IPS DF 6.9 (cell line): ENCODE measurements around the gene OR52A5.
"Not testable (repeated sequence)": the region's sequence is repeated elsewhere in the genome, so short reads cannot be mapped to it uniquely, and the experiment has no call there.

Experiments used
- DNase-seq: peaks from one replicate; pipeline ENCODE4 v3.0.0-alpha.2; 2013; ENCODE audit warnings: low read depth, low spot score
- H3K27ac ChIP-seq: one replicate; pipeline ENCODE4 v1.5.1; 2013; ENCODE audit warnings: low read length, control low read depth
- H3K27me3 ChIP-seq: 2 replicates; pipeline ENCODE4 v1.6.1; 2013; ENCODE audit warnings: mild to moderate bottlenecking, low read length; ENCODE audit not compliant: control insufficient read depth, insufficient read depth
- H3K36me3 ChIP-seq: 2 replicates; pipeline ENCODE4 v1.6.1; 2013; ENCODE audit warnings: low read length; ENCODE audit not compliant: control insufficient read depth, insufficient read depth
- H3K4me1 ChIP-seq: 2 replicates; pipeline ENCODE4 v1.6.1; 2013; ENCODE audit warnings: low read length; ENCODE audit not compliant: control insufficient read depth, insufficient read depth
- H3K4me3 ChIP-seq: 2 replicates; pipeline ENCODE4 v1.5.1; 2013; ENCODE audit warnings: mild to moderate bottlenecking, low read length
- H3K9me3 ChIP-seq: 2 replicates; pipeline ENCODE4 v1.6.1; 2013; ENCODE audit warnings: low read length, inconsistent platforms; ENCODE audit not compliant: control insufficient read depth, insufficient read depth
- WGBS: extraction: QIAGEN DNeasy Blood & Tissue Kit; methylation state at CpG from one replicate; pipeline ENCODE4 v1.1.7; 2013; ENCODE audit warnings: mixed read lengths, missing lambda C conversion rate; ENCODE audit not compliant: insufficient read length, insufficient coverage; 5-methylcytosine and 5-hydroxymethylcytosine counted together

OR52A5 gene

DNA sequence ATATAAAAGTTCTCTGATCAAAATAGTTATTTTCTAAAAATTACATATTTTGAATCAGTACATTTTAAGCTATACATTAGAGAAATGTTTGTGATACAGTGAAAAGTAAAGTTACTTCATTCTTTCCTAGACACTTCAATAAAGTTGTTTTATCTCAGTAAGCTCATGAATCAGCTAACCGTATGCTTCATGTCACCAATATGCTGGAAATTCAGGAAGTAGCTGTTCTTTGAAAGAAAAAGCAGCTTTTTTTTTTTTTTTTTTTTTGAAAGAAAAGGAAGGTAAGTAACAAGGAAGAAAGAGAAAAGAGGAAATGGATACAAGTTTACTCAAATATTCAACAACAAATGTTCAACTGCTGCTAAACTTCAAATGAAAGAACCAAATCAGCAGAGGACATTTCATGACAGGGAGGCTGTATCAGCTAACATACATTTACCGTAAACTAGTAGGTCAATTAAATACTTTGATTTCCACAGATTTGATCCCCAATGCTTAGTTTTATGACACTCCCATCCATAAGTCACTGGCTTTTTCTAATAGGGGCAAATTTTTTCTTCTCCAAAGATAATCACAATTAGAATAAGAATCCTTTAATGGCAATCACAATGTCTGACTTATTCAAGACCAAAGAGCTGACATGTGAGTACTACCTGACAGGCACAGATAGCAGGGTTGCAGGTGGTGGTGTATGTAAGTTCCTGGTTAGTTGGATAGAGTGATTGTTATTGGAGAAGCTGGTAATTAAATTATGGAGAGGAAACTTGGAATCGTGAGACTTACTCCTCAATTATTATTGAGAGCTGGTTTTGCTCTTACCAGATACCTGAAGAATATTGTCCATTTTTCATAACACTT, 15.6 kb upstream of the OR52A5 start:
- no CpG with 5 or more reads among the region's 3 CpGs for WGBS
- no peak for DNase-seq
- Histone ChIP-seq H3K4me1 (no peaks in the 10 kb centered on the region), H3K27me3 (no peaks in the 10 kb centered on the region), H3K9me3 (no peaks in the 10 kb centered on the region), H3K27ac (no peak overlapping the region), H3K4me3 (no peak overlapping the region), H3K36me3 (no peaks in the 10 kb centered on the region)

DNA sequence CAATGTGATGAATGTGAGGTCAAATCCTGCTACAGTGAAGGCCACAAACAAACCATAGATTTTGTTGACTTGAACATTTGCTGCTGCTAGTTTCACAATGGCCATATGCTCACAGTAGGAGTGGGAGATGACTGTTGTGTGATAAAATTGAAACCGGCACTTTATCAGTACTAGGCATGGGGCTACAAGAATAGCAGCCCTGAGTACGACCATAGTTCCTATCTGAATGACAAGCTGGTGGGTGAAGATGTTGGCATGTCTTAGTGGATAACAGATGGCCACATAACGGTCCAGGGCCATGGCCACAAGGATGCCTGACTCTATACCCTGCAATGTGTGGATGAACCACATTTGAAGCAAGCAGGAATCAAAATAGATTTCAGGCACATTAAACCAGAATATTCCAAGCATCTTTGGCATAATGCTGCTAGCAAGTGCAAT, 13.6 kb upstream of the OR52A5 start:
- Histone ChIP-seq H3K27me3 (no peaks in the 10 kb centered on the region), H3K27ac (no peak overlapping the region), H3K4me1 (no peaks in the 10 kb centered on the region), H3K9me3 (no peaks in the 10 kb centered on the region), H3K4me3 (no peak overlapping the region), H3K36me3 (no peaks in the 10 kb centered on the region)
- no peak for DNase-seq
- WGBS, result no CpG with 5 or more reads among the region's 3 CpGs

DNA sequence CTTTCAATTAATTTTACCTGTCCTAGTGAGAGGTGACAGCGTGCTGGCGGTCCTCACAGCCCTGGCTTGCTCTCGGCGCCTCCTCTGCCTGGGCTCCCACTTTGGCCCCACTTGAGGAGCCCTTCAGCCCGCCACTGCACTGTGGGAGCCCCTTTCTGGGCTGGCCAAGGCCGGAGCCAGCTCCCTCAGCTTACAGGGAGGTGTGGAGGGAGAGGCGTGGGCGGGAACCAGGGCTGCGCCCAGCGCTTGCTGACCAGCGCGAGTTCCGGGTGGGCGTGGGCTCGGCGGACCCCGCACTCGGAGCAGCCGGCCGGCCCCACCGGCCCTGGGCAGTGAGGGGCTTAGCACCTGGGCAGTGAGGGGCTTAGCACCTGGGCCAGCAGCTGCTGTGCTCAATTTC, 6.0 kb upstream of the OR52A5 start:
- H3K9me3 ChIP-seq, DNase-seq, H3K27me3 ChIP-seq, H3K36me3 ChIP-seq, H3K4me3 ChIP-seq, H3K4me1 ChIP-seq, H3K27ac ChIP-seq: not testable (repeated sequence)
- WGBS, result no CpG with 5 or more reads among the region's 21 CpGs

DNA sequence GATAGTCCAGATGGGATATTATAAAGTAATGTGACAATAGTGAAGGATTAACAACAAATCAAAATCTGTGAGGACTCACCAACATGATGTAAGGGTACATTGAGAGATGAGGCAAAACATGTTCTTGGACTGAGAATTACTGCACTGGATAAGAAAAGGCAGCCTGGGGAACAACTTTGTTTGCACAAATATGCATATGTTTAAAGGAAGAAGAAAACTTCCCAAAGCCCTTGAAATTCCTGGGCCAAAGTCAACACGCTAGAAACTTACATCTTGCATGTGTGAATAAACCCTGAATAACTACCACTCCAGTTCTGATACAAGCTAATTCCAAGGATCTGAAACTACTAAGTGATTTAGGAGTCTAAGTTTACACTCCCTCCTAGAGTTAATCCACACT, 1.1 kb downstream of the OR52A5 start:
- H3K27ac ChIP-seq, result no peak overlapping the region
- no peaks in the 10 kb centered on the region for H3K36me3 ChIP-seq
- WGBS, result no CpG with 5 or more reads among the region's 1 CpG
- H3K4me3 ChIP-seq, result no peak overlapping the region
- DNase-seq, result no peak
- H3K9me3 ChIP-seq, result no peaks in the 10 kb centered on the region
- H3K4me1 ChIP-seq, result no peaks in the 10 kb centered on the region
- no peaks in the 10 kb centered on the region for H3K27me3 ChIP-seq

DNA sequence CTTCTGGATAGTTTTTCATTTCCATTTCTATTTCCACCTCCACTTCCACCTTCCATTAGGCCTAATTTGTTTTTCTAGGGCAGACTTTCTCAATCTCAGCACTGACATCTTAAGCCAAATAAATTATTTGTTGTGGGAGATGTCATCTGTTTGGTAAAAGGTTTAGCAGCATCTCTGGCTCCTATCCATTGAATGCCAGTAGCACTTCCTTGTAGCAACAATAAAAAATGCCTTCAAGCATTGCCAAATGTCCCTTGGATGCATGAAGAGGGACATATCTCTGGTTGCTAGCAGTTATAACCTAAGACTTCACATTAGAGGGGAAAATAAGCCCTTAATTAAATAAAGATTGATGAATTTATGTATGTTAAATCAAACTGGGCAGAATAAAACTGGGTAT, 1.9 kb downstream of the OR52A5 start:
- Histone ChIP-seq H3K27ac (no peak overlapping the region), H3K27me3 (no peaks in the 10 kb centered on the region), H3K36me3 (no peaks in the 10 kb centered on the region), H3K4me3 (no peak overlapping the region), H3K4me1 (no peaks in the 10 kb centered on the region), H3K9me3 (no peaks in the 10 kb centered on the region)
- DNase-seq, result no peak

GRCh38 chr11:5131584-5132335, 6.4 kb downstream of the OR52A5 start:
- H3K36me3 ChIP-seq, result no peaks in the 10 kb centered on the region
- no peak overlapping the region for H3K27ac ChIP-seq
- no peak overlapping the region for H3K4me3 ChIP-seq
- no peak for DNase-seq
- WGBS, result no CpG with 5 or more reads among the region's 8 CpGs
- no peaks in the 10 kb centered on the region for H3K27me3 ChIP-seq
- H3K9me3 ChIP-seq, result no peaks in the 10 kb centered on the region
- H3K4me1 ChIP-seq, result no peaks in the 10 kb centered on the region

DNA sequence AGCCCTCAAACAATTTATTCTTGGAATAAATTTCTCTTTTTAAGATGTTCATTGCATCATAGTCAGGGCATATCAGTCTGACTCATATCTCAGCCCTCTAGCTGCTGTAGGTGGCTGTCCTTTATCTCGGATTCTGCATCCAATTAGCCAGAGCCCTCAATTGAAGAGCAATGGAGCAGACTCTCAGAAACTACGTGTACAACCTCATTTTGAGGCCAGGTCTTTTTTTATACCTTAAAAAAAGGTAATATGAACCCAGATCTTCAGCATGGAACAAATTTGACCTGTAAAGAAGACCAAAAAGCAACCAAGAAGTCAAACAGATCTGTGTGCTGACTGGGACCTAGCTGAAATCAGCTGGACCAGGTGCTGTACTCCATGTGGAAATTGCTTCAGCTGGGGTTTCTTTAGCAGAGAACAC, 8.7 kb downstream of the OR52A5 start:
- Histone ChIP-seq H3K27me3 (no peaks in the 10 kb centered on the region), H3K36me3 (no peaks in the 10 kb centered on the region), H3K9me3 (no peaks in the 10 kb centered on the region), H3K27ac (no peak overlapping the region), H3K4me3 (no peak overlapping the region), H3K4me1 (no peaks in the 10 kb centered on the region)
- no CpG with 5 or more reads among the region's 2 CpGs for WGBS
- DNase-seq, result no peak

DNA sequence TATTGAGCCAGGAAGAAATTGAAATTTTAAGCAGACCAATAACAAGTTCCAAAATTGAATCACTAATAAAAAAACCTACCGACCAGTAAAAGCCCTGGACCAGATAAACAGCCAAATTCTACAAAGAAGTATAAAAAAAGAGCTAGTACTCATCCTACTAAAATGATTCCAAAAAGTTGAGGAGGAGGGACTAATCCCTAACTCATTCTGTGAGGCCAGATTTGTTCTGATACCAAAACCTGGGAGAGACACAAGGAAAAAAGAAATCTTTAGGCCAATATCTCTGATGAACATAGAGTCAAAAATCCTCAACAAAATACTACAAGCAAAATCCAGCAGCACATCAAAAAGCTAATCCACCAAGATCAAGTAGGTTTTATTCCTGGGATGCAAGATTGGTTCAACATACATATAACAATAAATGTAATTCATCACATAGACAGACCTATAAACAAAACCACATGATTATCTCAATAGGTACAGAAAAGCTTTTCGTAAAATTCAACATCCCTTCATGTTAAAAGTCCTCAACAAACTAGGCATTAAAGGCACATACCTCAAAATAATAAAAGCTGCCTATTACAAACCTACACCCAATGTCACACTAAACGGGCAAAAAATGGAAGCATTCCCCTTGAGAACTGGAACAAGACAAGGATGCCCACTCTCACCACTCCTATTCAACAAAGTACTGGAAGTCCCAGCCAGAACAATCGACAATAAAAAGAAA, 13.1 kb downstream of the OR52A5 start:
- H3K27me3 ChIP-seq, result no peaks in the 10 kb centered on the region
- H3K36me3 ChIP-seq, result no peaks in the 10 kb centered on the region
- DNase-seq, result no peak
- H3K27ac ChIP-seq, result no peak overlapping the region
- no peak overlapping the region for H3K4me3 ChIP-seq
- WGBS, result no CpG with 5 or more reads among the region's 4 CpGs
- H3K4me1 ChIP-seq, result no peaks in the 10 kb centered on the region
- no peaks in the 10 kb centered on the region for H3K9me3 ChIP-seq

- Histone ChIP-seq H3K4me1 (no peaks in the 10 kb centered on the region), H3K9me3 (no peaks in the 10 kb centered on the region), H3K36me3 (no peaks in the 10 kb centered on the region), H3K4me3 (no peak overlapping the region), H3K27me3 (no peaks in the 10 kb centered on the region), H3K27ac (no peak overlapping the region)
- peak; percentile 43 for DNase-seq
- no CpG with 5 or more reads among the region's 4 CpGs for WGBS
Observed at GRCh38 chr11:5123802-5124521, 14.2 kb downstream of the OR52A5 start.

GRCh38 chr11:5118893-5119292, 19.3 kb downstream of the OR52A5 start:
- no peaks in the 10 kb centered on the region for H3K4me1 ChIP-seq
- H3K9me3 ChIP-seq, result no peaks in the 10 kb centered on the region
- no peaks in the 10 kb centered on the region for H3K36me3 ChIP-seq
- DNase-seq, result no peak
- H3K27me3 ChIP-seq, result no peaks in the 10 kb centered on the region
- 100% methylated on average over 1 of the region's 1 CpG for WGBS
- H3K27ac ChIP-seq, result no peak overlapping the region
- no peak overlapping the region for H3K4me3 ChIP-seq
